GM12878 (cell line): Measurements from ENCODE around the gene LIF. TPM values are rescaled to one million over a fixed set of nuclear protein-coding genes. Genes with fewer than 3 reads are reported as not detected.

ENCODE experiments used
- ATF3 ChIP-seq: IDR thresholded peaks from 2 replicates; pipeline ENCODE4 v1.6.1; 2011; ENCODE audit warnings: low read depth, mild to moderate bottlenecking, low read length, moderate library complexity, borderline replicate concordance; ENCODE audit errors: extremely low read depth
- IKZF1 ChIP-seq: fragments of 450-650 bp; conservative IDR thresholded peaks from 2 replicates; pipeline ENCODE4 v1.6.1; 2017; ENCODE audit warnings: antibody characterized with exemption, mild to moderate bottlenecking
- IKZF2 ChIP-seq, 2 experiments: fragments of 450-650 bp; IDR thresholded peaks; 2 replicates each; pipeline ENCODE4 v1.6.1; 2017; ENCODE audit warnings: mild to moderate bottlenecking in 2 of 2, moderate library complexity in 2 of 2
- MEF2B ChIP-seq: fragments of 450-650 bp; IDR thresholded peaks from 2 replicates; pipeline ENCODE4 v1.6.1; 2018; ENCODE audit warnings: mild to moderate bottlenecking, moderate library complexity; ENCODE audit not compliant: partially characterized antibody, poor library complexity, severe bottlenecking
- NFYB ChIP-seq: IDR thresholded peaks from 2 replicates; pipeline ENCODE4 v1.6.1; 2011; ENCODE audit warnings: low read depth, mild to moderate bottlenecking, low read length, improper control_type of control experiment, moderate library complexity; ENCODE audit not compliant: insufficient read depth
- PAX5 ChIP-seq: IDR thresholded peaks from 2 replicates; pipeline ENCODE4 v1.6.1; 2011; ENCODE audit warnings: low read depth, low read length, borderline replicate concordance
- RUNX3 ChIP-seq: IDR thresholded peaks from 2 replicates; pipeline ENCODE4 v1.6.1; 2012; ENCODE audit warnings: low read length, inconsistent platforms
- SPI1 ChIP-seq: IDR thresholded peaks from 2 replicates; pipeline ENCODE4 v1.6.1; 2011; ENCODE audit warnings: low read depth, mild to moderate bottlenecking, low read length, moderate library complexity, borderline replicate concordance; ENCODE audit not compliant: insufficient read depth
- SUZ12 ChIP-seq: fragments of 200-600 bp; sonication (generic); IDR thresholded peaks from one replicate; pipeline ENCODE4 v1.6.1; 2018; ENCODE audit warnings: antibody characterized with exemption, mild to moderate bottlenecking; ENCODE audit not compliant: unreplicated experiment
- ZBTB40 ChIP-seq: fragments of 450-650 bp; IDR thresholded peaks from 2 replicates; pipeline ENCODE4 v1.6.1; 2016; ENCODE audit warnings: mild to moderate bottlenecking, moderate library complexity, borderline replicate concordance
- polyA plus RNA-seq, 11 experiments: library from polyadenylated mRNA; depleted of rRNA in 4 of 11; unstranded in 6 of 11; stranded (reverse) in 5 of 11; fragments of >200 nt; fragmentation: Nextera tagmentation in 4 of 11; fragmentation: Illumina TruSeq in 1 of 11; extraction: Ambion mirVana in 4 of 11; extraction: Trizol in 1 of 11; gene quantifications; 1 replicate in 1 of 11; 2 replicates in 10 of 11; pipeline versions ENCODE4 v1.2.1 to v1.2.3, GENCODE V29; 2011 to 2016; ENCODE audit warnings: inconsistent platforms in 2 of 11, missing spikeins in 2 of 11, low read depth in 1 of 11
- total RNA-seq, 4 experiments: library from RNA; depleted of rRNA in 3 of 4; stranded (reverse); fragments of >200 nt in 3 of 4; fragmentation: Illumina TruSeq in 1 of 4; extraction: Trizol in 1 of 4; gene quantifications; 2 replicates each; pipeline versions ENCODE4 v1.2.1 to v1.2.3, GENCODE V29; 2013 to 2021

Gene LIF
- total and polyA plus RNA-seq, 10 of the 15 experiments (the other 5 are each of a cell fraction or from before 2014, with no cell fraction given): 0.05 to 3.4 (median 0.97) TPM

DNA sequence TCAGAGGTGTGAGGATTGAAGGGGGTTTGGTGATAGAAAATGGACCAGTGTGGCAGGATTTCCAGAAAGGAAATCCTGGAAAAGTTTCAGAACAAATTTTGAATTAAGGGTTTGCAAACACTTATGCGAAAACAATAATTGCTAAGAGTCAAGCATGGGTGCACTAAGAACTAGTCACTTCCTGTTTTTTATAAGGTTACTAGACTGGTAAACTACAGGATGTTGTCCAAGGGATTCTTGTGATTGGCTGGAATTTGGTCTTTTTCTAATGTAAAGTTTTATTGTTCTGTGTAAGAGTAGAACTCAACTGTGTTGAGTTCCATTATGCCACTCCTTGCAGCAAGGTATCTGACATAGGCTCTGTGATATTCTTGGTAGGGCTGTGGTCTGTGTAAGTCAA is 54.1 kb downstream of the LIF start (continued):
- TF ChIP-seq ATF3 (no peak), IKZF2 (IDR thresholded peaks at IDR 0.05) (peak; percentile 30 to 44; a peak in 3 of 4 replicates), PAX5 (peak; percentile 72; the same call in 1 of the 2 replicates), NFYB (peak; percentile 32; the same call in 1 of the 2 replicates), RUNX3 (0 out of 2 replicates have a peak, but pooled peaks have one; percentile 17), SUZ12 (no peak), IKZF1 (peak; percentile 27; the same call in 1 of the 2 replicates), ZBTB40 (peak; percentile 40; the same call in 1 of the 2 replicates), MEF2B (no peak), SPI1 (peak; percentile 94)
